ENCODE data around the gene PCDHA1. TPM values are rescaled to one million over a fixed set of nuclear protein-coding genes. Genes with fewer than 3 reads are reported as not detected.
"Not testable (repeated sequence)": the region's sequence is repeated elsewhere in the genome, so short reads cannot be mapped to it uniquely, and the experiment has no call there.

PCDHA1 gene
- total RNA-seq, 2 experiments from 2014 or later, result not detected

DNA sequence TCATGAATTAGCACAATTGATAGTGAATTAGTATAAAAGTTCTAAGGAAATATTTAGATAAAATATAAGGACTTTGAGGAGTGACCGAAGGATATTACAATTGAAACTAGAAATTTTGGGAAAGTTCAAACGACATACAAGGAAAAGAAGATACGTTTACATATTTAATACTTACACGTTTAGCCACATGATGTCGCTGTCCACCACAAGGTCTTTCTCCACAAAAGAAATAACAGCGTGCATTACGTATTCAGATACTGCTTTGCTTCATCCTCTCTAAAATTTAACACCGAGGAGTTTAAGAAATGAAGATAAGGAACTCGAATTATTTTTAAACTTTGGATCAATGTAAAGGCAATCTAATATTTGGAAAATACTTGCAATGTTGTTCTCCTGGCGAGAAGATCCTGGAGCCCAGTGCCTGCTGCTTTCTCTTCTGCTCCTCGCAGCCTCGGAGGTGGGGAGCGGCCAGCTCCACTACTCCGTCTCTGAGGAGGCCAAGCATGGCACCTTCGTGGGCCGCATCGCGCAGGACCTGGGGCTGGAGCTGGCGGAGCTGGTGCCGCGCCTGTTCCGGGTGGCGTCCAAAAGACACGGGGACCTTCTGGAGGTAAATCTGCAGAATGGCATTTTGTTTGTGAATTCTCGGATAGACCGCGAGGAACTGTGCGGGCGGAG lies 15.0 kb downstream of the PCDHA1 start, which contains the start of gene PCDHA3:
Gene PCDHA3, plus strand, starts transcription at position 242 of the 678 bp plus-strand sequence.
- Mint-ChIP-seq H3K4me1 (no peaks in the 10 kb centered on the region), H3K36me3 (peaks cover 20% of the 10 kb centered on the region), H3K9me3 (peaks cover 28% of the 10 kb centered on the region), H3K4me3 (no peak within 1 kb of the TSS), H3K27me3 (peaks cover 37% of the 10 kb centered on the region), H3K27ac (no peak within 1 kb of the TSS)
- no peak for DNase-seq

GRCh38 chr5:140801494-140801841 lies 15.5 kb downstream of the PCDHA1 start:
- H3K27ac Mint-ChIP-seq, result no peak overlapping the region
- H3K36me3 Mint-ChIP-seq, result peaks cover 20% of the 10 kb centered on the region
- H3K9me3 Mint-ChIP-seq, result peaks cover 28% of the 10 kb centered on the region

GRCh38 chr5:140802381-140802780 lies 16.4 kb downstream of the PCDHA1 start:
- not testable (repeated sequence) for H3K4me1 Mint-ChIP-seq, DNase-seq, H3K4me3 Mint-ChIP-seq, H3K27ac Mint-ChIP-seq
- peaks cover 23% of the 10 kb centered on the region for H3K36me3 Mint-ChIP-seq
- peaks cover 32% of the 10 kb centered on the region for H3K9me3 Mint-ChIP-seq
- peaks cover 50% of the 10 kb centered on the region for H3K27me3 Mint-ChIP-seq

More at GRCh38 chr5:140801494-140801841, 15.5 kb downstream of the PCDHA1 start:
- H3K27me3 Mint-ChIP-seq, result peaks cover 42% of the 10 kb centered on the region
- DNase-seq, result no peak
- H3K4me1 Mint-ChIP-seq, result no peaks in the 10 kb centered on the region
- no peak overlapping the region for H3K4me3 Mint-ChIP-seq

DNA sequence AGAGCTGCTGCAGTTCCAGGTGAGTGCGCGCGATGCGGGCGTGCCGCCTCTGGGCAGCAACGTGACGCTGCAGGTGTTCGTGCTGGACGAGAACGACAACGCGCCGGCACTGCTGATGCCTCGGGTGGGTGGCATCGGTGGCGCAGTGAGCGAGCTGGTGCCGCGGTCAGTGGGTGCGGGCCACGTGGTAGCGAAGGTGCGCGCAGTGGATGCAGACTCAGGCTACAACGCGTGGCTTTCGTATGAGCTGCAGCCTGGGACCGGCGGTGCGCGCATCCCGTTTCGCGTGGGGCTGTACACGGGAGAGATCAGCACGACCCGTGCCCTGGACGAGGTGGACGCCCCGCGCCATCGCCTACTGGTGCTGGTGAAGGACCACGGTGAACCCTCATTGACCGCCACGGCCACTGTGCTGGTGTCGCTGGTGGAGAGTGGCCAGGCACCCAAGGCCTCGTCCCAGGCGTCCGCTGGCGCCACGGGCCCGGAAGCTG lies 16.9 kb downstream of the PCDHA1 start:
- H3K9me3 Mint-ChIP-seq, result peaks cover 35% of the 10 kb centered on the region
- peaks cover 25% of the 10 kb centered on the region for H3K36me3 Mint-ChIP-seq
- no peaks in the 10 kb centered on the region for H3K4me1 Mint-ChIP-seq
- no peak overlapping the region for H3K4me3 Mint-ChIP-seq
- no peak overlapping the region for H3K27ac Mint-ChIP-seq
- peaks cover 54% of the 10 kb centered on the region for H3K27me3 Mint-ChIP-seq
- DNase-seq, result no peak

- H3K9me3 Mint-ChIP-seq, result peaks cover 42% of the 10 kb centered on the region
- peaks cover 13% of the 10 kb centered on the region for H3K36me3 Mint-ChIP-seq
- H3K27ac Mint-ChIP-seq, result no peak within 1 kb of the TSS
- H3K4me3 Mint-ChIP-seq, result no peak within 1 kb of the TSS
- H3K27me3 Mint-ChIP-seq, result peaks cover 38% of the 10 kb centered on the region
- H3K4me1 Mint-ChIP-seq, result no peaks in the 10 kb centered on the region
- DNase-seq, result no peak
Measured at GRCh38 chr5:140806834-140807775, 21.2 kb downstream of the PCDHA1 start, which contains the start of gene PCDHA4. PCDHA4 (plus strand) TSS chr5:140807068.

DNA sequence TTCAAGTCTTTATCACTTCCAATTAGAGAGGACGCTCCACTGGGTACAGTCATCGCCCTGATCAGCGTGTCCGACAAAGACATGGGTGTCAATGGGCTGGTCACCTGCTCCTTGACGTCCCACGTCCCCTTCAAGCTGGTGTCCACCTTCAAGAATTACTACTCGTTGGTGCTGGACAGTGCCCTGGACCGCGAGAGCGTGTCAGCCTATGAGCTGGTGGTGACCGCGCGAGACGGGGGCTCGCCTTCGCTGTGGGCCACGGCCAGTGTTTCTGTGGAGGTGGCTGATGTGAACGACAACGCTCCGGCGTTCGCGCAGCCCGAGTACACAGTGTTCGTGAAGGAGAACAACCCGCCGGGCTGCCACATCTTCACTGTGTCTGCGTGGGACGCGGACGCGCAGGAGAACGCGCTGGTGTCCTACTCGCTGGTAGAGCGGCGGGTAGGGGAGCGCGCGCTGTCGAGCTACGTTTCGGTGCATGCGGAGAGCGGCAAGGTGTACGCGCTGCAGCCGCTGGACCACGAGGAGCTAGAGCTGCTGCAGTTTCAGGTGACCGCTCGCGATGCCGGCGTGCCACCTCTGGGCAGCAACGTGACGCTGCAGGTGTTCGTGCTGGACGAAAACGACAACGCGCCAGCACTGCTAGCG lies 22.4 kb downstream of the PCDHA1 start:
- DNase-seq, H3K4me3 Mint-ChIP-seq, H3K4me1 Mint-ChIP-seq, H3K27ac Mint-ChIP-seq: not testable (repeated sequence)
- H3K27me3 Mint-ChIP-seq, result peaks cover 46% of the 10 kb centered on the region
- H3K36me3 Mint-ChIP-seq, result peaks cover 12% of the 10 kb centered on the region
- peaks cover 46% of the 10 kb centered on the region for H3K9me3 Mint-ChIP-seq

GRCh38 chr5:140808889-140809291 lies 22.9 kb downstream of the PCDHA1 start:
- no peak overlapping the region for H3K27ac Mint-ChIP-seq
- H3K4me3 Mint-ChIP-seq, result no peak overlapping the region
- H3K9me3 Mint-ChIP-seq, result peaks cover 41% of the 10 kb centered on the region
- H3K4me1 Mint-ChIP-seq, result no peaks in the 10 kb centered on the region
- H3K27me3 Mint-ChIP-seq, result peaks cover 42% of the 10 kb centered on the region
- no peak for DNase-seq
- H3K36me3 Mint-ChIP-seq, result peaks cover 10% of the 10 kb centered on the region

- no peaks in the 10 kb centered on the region for H3K4me1 Mint-ChIP-seq
- H3K4me3 Mint-ChIP-seq, result no peak within 1 kb of the TSS
- peaks cover 5% of the 10 kb centered on the region for H3K36me3 Mint-ChIP-seq
- H3K27ac Mint-ChIP-seq, result no peak within 1 kb of the TSS
- peaks cover 9% of the 10 kb centered on the region for H3K9me3 Mint-ChIP-seq
- H3K27me3 Mint-ChIP-seq, result peaks cover 24% of the 10 kb centered on the region
- no peak for DNase-seq
Measured at GRCh38 chr5:140821375-140822280, 35.7 kb downstream of the PCDHA1 start, which contains the start of gene PCDHA5. PCDHA5 (plus strand) TSS chr5:140821613.

DNA sequence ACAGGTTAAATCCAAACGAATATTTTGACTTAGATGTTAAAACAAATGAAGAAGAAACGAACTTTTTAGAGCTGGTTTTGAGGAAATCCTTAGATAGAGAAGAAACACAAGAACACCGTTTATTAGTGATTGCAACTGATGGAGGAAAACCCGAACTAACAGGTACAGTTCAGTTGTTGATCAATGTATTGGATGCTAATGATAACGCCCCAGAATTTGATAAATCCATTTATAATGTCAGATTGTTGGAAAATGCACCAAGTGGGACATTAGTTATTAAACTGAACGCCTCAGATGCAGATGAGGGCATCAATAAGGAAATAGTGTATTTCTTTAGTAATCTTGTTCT lies 36.3 kb downstream of the PCDHA1 start:
- no peaks in the 10 kb centered on the region for H3K4me1 Mint-ChIP-seq
- H3K27ac Mint-ChIP-seq, result no peak overlapping the region
- peaks cover 30% of the 10 kb centered on the region for H3K27me3 Mint-ChIP-seq
- no peak overlapping the region for H3K4me3 Mint-ChIP-seq
- no peak for DNase-seq
- H3K9me3 Mint-ChIP-seq, result peaks cover 14% of the 10 kb centered on the region
- H3K36me3 Mint-ChIP-seq, result peaks cover 7% of the 10 kb centered on the region

GRCh38 chr5:140822969-140823368 lies 37.0 kb downstream of the PCDHA1 start:
- peaks cover 11% of the 10 kb centered on the region for H3K36me3 Mint-ChIP-seq
- peaks cover 36% of the 10 kb centered on the region for H3K27me3 Mint-ChIP-seq
- DNase-seq, H3K4me3 Mint-ChIP-seq, H3K4me1 Mint-ChIP-seq, H3K27ac Mint-ChIP-seq: not testable (repeated sequence)
- peaks cover 17% of the 10 kb centered on the region for H3K9me3 Mint-ChIP-seq

DNA sequence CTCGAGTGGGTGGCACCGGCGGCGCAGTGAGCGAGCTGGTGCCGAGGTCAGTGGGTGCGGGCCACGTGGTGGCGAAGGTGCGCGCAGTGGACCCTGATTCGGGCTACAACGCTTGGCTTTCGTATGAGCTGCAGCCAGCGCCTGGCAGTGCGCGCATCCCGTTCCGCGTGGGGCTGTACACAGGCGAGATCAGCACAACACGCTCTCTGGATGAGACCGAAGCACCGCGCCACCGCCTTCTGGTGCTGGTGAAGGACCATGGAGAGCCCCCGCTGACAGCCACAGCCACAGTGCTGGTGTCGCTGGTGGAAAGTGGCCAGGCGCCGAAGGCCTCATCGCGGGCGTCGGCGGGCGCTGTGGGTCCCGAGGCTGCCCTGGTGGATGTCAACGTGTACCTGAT lies 37.5 kb downstream of the PCDHA1 start:
- Mint-ChIP-seq H3K4me3 (no peak overlapping the region), H3K9me3 (peaks cover 21% of the 10 kb centered on the region), H3K27me3 (peaks cover 41% of the 10 kb centered on the region), H3K36me3 (peaks cover 13% of the 10 kb centered on the region), H3K4me1 (no peaks in the 10 kb centered on the region), H3K27ac (no peak overlapping the region)
- no peak for DNase-seq

- Mint-ChIP-seq H3K9me3 (peaks cover 23% of the 10 kb centered on the region), H3K27me3 (peaks cover 65% of the 10 kb centered on the region), H3K27ac (no peak within 1 kb of the TSS), H3K36me3 (peaks cover 17% of the 10 kb centered on the region), H3K4me1 (no peaks in the 10 kb centered on the region), H3K4me3 (no peak within 1 kb of the TSS)
- no peak for DNase-seq
Measured at GRCh38 chr5:140827704-140828361, 41.9 kb downstream of the PCDHA1 start, which contains the start of gene PCDHA6. PCDHA6 (plus strand) TSS chr5:140827960; CDS start chr5:140828092, 132 bp downstream.

- H3K4me1 Mint-ChIP-seq, result no peaks in the 10 kb centered on the region
- no peak overlapping the region for H3K27ac Mint-ChIP-seq
- peaks cover 69% of the 10 kb centered on the region for H3K27me3 Mint-ChIP-seq
- peaks cover 20% of the 10 kb centered on the region for H3K36me3 Mint-ChIP-seq
- no peak for DNase-seq
- no peak overlapping the region for H3K4me3 Mint-ChIP-seq
- peaks cover 25% of the 10 kb centered on the region for H3K9me3 Mint-ChIP-seq
Measured at GRCh38 chr5:140828362-140828737, 42.4 kb downstream of the PCDHA1 start.

Data from activated naive CD8-positive, alpha-beta T cell treated with anti-CD3 and anti-CD28 coated beads for 36 hours (primary cell).